ENCODE measurements around the gene SLC30A3.

DNA sequence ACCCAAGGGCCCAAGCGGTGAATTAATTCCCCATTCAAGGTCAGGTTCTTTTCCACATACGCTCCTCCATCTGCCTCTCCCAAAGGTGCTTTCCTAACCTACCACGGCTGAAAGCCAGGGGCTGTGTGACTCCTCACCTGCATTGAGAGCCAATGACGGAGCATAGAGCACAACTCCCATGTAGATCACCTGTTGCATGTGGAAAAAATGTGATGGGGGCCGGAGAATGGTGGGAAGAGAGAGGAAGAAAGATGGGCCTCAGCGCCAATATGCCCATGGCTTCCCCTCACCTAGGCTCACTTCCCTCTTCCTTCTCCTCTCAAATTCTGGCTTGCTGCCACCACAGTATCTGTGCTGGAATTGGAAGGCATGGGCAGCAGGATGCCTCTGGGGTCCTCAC lies 56.5 kb downstream of the SLC30A3 start:
- TF ChIP-seq NFRKB (IDR thresholded peaks at IDR 0.05) (no peak), ZBTB1 (CRISPR knock-in tag; IDR thresholded peaks at IDR 0.05; ENCODE audit: borderline replicate concordance) (no peak), ZNF331 (CRISPR knock-in tag; IDR thresholded peaks at IDR 0.05) (no peak), NKX3-1 (CRISPR knock-in tag; IDR thresholded peaks at IDR 0.05) (no peak), SIN3A (IDR thresholded peaks at IDR 0.05; ENCODE audit: borderline replicate concordance, low read depth, low read length) (no peak), ZNF660 (CRISPR knock-in tag; IDR thresholded peaks at IDR 0.05; ENCODE audit: borderline replicate concordance, low read depth) (no peak), CBX5 (CRISPR knock-in tag; IDR thresholded peaks at IDR 0.05; ENCODE audit: borderline replicate concordance) (no peak), ZNF775 (CRISPR knock-in tag; IDR thresholded peaks at IDR 0.05; ENCODE audit: borderline replicate concordance) (no peak), POLR2AphosphoS5 (IDR thresholded peaks at IDR 0.05; ENCODE audit: low read depth, low read length) (no peak), ZSCAN29 (CRISPR knock-in tag; conservative IDR thresholded peaks at IDR 0.05) (no peak)
- TF ChIP-seq, protein P1, sequence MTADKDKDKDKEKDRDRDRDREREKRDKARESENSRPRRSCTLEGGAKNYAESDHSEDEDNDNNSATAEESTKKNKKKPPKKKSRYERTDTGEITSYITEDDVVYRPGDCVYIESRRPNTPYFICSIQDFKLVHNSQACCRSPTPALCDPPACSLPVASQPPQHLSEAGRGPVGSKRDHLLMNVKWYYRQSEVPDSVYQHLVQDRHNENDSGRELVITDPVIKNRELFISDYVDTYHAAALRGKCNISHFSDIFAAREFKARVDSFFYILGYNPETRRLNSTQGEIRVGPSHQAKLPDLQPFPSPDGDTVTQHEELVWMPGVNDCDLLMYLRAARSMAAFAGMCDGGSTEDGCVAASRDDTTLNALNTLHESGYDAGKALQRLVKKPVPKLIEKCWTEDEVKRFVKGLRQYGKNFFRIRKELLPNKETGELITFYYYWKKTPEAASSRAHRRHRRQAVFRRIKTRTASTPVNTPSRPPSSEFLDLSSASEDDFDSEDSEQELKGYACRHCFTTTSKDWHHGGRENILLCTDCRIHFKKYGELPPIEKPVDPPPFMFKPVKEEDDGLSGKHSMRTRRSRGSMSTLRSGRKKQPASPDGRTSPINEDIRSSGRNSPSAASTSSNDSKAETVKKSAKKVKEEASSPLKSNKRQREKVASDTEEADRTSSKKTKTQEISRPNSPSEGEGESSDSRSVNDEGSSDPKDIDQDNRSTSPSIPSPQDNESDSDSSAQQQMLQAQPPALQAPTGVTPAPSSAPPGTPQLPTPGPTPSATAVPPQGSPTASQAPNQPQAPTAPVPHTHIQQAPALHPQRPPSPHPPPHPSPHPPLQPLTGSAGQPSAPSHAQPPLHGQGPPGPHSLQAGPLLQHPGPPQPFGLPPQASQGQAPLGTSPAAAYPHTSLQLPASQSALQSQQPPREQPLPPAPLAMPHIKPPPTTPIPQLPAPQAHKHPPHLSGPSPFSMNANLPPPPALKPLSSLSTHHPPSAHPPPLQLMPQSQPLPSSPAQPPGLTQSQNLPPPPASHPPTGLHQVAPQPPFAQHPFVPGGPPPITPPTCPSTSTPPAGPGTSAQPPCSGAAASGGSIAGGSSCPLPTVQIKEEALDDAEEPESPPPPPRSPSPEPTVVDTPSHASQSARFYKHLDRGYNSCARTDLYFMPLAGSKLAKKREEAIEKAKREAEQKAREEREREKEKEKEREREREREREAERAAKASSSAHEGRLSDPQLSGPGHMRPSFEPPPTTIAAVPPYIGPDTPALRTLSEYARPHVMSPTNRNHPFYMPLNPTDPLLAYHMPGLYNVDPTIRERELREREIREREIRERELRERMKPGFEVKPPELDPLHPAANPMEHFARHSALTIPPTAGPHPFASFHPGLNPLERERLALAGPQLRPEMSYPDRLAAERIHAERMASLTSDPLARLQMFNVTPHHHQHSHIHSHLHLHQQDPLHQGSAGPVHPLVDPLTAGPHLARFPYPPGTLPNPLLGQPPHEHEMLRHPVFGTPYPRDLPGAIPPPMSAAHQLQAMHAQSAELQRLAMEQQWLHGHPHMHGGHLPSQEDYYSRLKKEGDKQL (CRISPR knock-in tag; IDR thresholded peaks at IDR 0.05; ENCODE audit: low read depth) = no peak
- TF ChIP-seq, protein P2, sequence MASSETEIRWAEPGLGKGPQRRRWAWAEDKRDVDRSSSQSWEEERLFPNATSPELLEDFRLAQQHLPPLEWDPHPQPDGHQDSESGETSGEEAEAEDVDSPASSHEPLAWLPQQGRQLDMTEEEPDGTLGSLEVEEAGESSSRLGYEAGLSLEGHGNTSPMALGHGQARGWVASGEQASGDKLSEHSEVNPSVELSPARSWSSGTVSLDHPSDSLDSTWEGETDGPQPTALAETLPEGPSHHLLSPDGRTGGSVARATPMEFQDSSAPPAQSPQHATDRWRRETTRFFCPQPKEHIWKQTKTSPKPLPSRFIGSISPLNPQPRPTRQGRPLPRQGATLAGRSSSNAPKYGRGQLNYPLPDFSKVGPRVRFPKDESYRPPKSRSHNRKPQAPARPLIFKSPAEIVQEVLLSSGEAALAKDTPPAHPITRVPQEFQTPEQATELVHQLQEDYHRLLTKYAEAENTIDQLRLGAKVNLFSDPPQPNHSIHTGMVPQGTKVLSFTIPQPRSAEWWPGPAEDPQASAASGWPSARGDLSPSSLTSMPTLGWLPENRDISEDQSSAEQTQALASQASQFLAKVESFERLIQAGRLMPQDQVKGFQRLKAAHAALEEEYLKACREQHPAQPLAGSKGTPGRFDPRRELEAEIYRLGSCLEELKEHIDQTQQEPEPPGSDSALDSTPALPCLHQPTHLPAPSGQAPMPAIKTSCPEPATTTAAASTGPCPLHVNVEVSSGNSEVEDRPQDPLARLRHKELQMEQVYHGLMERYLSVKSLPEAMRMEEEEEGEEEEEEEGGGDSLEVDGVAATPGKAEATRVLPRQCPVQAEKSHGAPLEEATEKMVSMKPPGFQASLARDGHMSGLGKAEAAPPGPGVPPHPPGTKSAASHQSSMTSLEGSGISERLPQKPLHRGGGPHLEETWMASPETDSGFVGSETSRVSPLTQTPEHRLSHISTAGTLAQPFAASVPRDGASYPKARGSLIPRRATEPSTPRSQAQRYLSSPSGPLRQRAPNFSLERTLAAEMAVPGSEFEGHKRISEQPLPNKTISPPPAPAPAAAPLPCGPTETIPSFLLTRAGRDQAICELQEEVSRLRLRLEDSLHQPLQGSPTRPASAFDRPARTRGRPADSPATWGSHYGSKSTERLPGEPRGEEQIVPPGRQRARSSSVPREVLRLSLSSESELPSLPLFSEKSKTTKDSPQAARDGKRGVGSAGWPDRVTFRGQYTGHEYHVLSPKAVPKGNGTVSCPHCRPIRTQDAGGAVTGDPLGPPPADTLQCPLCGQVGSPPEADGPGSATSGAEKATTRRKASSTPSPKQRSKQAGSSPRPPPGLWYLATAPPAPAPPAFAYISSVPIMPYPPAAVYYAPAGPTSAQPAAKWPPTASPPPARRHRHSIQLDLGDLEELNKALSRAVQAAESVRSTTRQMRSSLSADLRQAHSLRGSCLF (CRISPR knock-in tag; IDR thresholded peaks at IDR 0.05; ENCODE audit: borderline replicate concordance) = no peak
- TF ChIP-seq, protein P3, sequence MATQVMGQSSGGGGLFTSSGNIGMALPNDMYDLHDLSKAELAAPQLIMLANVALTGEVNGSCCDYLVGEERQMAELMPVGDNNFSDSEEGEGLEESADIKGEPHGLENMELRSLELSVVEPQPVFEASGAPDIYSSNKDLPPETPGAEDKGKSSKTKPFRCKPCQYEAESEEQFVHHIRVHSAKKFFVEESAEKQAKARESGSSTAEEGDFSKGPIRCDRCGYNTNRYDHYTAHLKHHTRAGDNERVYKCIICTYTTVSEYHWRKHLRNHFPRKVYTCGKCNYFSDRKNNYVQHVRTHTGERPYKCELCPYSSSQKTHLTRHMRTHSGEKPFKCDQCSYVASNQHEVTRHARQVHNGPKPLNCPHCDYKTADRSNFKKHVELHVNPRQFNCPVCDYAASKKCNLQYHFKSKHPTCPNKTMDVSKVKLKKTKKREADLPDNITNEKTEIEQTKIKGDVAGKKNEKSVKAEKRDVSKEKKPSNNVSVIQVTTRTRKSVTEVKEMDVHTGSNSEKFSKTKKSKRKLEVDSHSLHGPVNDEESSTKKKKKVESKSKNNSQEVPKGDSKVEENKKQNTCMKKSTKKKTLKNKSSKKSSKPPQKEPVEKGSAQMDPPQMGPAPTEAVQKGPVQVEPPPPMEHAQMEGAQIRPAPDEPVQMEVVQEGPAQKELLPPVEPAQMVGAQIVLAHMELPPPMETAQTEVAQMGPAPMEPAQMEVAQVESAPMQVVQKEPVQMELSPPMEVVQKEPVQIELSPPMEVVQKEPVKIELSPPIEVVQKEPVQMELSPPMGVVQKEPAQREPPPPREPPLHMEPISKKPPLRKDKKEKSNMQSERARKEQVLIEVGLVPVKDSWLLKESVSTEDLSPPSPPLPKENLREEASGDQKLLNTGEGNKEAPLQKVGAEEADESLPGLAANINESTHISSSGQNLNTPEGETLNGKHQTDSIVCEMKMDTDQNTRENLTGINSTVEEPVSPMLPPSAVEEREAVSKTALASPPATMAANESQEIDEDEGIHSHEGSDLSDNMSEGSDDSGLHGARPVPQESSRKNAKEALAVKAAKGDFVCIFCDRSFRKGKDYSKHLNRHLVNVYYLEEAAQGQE (IDR thresholded peaks at IDR 0.05; ENCODE audit: borderline replicate concordance in 1 of 2, low read depth in 1 of 2, low read length in 2 of 2) = no peak
- TF ChIP-seq, protein P4, sequence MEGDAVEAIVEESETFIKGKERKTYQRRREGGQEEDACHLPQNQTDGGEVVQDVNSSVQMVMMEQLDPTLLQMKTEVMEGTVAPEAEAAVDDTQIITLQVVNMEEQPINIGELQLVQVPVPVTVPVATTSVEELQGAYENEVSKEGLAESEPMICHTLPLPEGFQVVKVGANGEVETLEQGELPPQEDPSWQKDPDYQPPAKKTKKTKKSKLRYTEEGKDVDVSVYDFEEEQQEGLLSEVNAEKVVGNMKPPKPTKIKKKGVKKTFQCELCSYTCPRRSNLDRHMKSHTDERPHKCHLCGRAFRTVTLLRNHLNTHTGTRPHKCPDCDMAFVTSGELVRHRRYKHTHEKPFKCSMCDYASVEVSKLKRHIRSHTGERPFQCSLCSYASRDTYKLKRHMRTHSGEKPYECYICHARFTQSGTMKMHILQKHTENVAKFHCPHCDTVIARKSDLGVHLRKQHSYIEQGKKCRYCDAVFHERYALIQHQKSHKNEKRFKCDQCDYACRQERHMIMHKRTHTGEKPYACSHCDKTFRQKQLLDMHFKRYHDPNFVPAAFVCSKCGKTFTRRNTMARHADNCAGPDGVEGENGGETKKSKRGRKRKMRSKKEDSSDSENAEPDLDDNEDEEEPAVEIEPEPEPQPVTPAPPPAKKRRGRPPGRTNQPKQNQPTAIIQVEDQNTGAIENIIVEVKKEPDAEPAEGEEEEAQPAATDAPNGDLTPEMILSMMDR (CRISPR knock-in tag; IDR thresholded peaks at IDR 0.05) = no peak
